Activated T-cell treated with anti-CD3 and anti-CD28 coated beads for 1 hour (primary cell): Measurements from ENCODE around the gene SRSF1.
A peak's percentile ranks its signal among the peaks of the same experiment; 100 is the strongest.
"Not testable (repeated sequence)": the region's sequence is repeated elsewhere in the genome, so short reads cannot be mapped to it uniquely, and the experiment has no call there.

Experiments used
- DNase-seq: peaks from one replicate; pipeline ENCODE4 v3.0.0-alpha.2; 2020; ENCODE audit warnings: low read depth

Gene SRSF1

DNA sequence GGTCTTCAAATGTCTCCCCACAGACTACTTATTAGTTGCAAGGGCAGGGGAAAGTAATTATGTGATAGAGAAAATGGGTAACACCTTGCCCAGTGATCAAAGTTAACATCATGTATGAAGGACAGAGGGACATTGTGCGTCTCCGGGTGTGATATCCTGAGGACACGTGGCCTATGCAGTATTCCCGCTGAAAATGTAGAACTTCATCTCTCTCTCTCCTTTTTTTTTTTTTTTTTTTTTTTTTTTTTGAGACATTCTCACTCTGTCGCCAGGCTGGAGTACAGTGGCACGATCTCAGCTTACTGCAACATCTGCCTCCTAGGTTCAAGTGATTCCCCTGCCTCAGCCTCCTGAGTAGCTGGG lies 43.9 kb downstream of the SRSF1 start:
- DNase-seq = no peak

DNA sequence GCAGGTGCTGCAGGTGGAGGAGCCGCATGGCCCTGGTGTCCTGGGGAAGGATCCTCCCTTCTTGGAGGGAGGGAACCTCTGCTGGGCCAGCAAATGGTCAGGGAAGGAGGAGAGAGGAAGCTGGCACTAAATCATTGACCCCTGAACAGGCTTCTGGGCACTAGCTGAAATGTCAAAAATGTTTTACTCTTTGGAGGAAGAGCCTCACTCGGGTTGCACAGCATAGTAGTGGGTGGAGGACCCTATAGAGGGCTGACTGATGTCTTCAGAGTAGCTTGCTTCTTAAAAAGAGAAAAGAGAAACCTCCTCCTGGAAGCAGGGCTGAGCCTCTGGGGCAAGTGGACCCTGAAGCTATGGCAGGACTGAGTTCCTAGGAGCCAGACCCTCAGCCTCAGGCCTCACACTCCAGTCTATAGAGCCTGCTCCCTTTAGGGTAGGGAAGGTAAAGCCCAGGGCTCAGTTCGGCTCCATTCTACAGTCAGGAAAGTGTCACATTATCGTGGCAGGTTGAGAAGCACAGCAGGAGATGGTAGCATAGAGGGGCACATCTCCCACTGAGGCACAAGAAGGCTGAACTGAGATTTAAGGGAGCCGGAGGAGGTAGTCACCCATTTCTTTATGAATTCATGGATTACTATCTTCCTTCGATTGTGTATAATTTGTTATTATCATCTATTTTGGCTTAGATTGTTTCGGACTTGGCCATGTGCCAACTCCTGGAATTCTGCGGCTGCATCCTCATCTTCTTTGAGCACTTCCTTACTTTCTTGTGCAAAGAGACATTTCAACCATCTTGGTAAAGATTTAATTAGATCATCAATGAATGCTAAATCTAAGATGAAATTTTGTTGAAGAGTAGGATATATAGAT lies 44.5 kb downstream of the SRSF1 start:
- no peak for DNase-seq

DNA sequence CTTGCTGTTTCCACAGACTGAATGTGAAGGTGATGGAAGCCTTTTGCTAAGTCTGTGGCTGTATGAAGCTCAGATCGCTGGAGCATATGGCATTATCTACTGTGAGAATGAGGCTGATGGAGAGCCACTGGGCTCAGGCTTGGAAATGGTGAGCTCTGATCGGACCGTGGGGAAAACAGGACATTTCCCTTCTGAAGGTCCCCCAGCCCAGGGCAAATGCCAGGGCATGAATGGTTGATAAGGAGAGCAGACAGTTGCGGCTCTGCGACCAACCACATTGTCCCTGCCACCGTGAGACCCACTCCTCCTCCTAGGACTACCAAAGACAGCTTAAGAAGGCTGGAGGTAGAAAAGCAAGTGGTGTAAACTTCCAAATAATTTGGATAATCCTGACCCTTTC lies 47.1 kb downstream of the SRSF1 start:
- DNase-seq = no peak

DNA sequence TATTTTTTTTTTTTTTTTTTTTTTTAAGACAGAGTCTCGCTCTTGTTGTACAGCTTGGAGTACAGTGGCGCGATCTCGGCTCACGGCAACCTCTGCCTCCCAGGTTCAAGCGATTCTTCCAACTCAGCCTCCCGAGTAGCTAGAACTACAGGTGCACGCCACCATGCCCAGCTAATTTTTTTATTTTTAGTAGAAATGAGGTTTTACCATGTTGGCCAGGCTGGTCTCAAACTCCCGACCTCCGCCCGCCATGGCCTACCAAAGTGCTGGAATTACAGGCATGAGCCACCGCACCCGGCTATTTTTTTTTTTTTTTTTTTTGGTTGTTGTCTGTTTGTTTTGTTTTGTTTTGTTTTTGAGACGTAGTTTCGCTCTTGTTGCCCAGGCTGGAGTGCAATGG lies 48.7 kb downstream of the SRSF1 start:
- DNase-seq = not testable (repeated sequence)

DNA sequence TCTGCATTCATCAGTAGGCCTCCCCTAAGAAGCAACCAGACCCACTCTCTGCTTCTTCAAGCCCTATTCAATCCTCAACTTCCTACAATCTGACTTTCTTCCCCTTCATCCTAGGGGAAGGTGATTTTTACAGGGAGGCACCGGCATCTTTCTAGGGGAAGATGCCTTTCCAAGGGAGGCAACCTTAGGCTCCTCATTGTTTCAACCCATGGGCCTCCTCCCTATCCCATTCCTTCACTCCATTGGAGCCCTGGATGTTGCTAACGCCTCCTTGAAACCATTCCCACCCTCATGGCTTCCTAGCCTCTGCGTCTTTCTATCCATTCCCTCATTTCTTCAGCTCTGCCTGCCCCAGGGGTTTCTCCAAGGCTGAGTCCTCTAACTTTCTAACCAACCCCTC lies 49.2 kb downstream of the SRSF1 start:
- DNase-seq = no peak

DNA sequence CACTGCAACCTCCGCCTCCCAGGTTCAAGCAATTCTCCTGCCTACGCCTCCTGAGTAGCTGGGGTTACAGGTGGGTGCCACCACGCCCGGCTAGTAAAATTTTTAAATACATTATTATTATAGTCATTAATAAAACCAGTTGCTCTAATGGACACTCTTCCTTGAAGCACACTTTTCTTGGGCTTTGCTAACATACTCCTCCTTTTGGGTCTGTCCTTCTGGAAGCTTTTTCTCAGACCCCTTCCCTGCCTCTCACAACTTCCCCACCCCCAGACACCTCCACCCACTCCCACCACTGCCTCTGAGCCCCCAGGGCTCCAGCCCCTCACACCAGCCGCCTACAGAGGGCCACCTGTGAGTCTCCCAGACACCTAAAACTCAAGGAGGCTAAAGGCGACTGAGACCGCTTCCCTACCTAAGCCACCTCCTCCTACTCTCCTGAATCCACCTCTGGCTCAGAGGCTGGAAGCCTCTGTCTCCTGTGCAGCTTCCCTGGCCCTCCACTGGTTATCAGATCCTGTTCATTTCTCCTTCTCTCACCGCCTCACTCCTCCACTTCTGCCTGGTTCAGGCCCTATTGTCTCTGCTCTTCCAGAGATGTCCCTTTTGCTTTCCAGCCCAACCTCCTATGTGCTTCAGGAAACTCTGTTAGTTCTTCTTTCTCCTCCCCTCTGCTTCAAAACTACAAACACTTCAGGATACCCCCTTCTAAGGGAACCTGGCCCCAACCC lies 49.8 kb downstream of the SRSF1 start:
- DNase-seq = no peak

DNA sequence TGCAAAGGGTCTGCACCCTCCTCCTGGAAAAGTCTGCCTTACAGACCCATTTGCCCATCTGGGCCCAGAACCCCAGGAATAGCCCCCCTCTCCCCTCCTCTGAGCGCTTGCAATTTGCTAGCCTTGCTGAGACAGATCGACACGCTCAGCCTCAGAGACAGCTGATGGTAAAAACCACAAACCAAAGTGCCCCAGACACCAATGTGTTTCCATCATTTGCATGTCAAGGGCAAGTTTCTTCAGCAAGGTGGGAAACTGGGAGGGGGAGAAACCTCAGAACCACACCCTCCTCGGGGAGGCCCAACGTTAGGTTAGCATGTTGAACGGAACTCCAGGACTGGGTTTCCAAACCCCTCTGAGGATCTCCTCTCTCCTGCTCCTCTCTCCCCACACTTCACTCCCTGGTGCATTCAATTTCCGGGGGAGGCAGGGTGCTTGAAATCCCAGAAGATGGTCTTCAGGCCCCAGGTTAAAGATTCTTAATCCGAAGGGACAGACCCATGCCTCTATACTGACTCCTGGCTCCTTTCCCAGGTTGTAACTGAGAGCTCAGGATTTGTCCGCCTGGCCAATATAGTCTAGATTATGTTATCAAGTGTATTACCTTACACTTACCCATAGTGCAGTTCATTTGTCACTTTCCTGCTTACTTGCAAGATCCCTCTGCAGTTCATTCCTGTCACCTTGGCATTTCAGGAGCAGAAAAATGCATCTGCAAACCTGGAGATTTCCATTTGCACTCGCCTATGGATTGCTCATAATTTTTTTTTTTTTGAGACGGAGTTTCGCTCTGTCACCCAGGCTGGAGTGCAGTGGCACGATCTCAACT lies 50.5 kb downstream of the SRSF1 start:
- peak; percentile 12 for DNase-seq

DNA sequence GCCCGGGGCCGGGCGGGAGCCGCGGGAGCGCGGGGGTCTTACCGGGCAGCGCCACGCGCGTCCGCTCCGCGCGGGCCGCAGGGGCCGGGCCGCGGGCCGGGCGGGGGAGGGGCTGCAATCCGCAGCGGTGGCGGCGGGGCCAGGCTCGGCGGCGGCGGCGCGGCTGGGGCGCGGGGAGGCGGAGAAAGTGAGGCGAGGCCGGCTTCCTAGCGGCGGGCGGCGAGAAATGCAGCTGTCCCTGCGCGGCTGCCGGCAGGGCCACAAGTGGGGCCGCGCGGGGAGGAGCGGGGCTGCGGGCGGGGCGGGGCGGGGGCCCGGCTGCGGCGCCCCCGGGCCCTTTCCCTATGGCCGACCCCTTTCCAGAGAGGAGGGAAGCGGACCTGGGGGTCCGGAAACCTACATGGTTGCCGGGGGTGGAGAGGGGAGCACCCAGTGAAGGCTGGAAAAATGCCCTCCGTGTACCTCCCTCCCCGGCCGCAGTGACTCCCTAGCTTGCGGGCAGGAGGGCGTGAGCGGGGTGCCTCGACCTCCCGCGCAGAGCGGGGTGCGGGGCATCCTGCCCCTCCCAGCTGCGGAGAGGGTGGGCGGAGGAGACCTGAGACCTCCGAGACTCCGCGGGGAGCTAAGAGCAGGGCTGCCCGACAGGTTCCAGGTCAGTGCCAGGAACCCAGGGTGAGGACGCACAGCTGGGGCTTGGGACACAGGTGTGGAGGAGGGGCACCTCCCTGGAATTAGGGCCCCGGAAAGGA lies 51.7 kb downstream of the SRSF1 start, which contains the start of gene CUEDC1:
Gene CUEDC1 (minus strand): TSS at position 230 of the 749 bp plus-strand sequence. CDS start 69,848 bp downstream, outside the sequence.
- DNase-seq = peak; percentile 55

DNA sequence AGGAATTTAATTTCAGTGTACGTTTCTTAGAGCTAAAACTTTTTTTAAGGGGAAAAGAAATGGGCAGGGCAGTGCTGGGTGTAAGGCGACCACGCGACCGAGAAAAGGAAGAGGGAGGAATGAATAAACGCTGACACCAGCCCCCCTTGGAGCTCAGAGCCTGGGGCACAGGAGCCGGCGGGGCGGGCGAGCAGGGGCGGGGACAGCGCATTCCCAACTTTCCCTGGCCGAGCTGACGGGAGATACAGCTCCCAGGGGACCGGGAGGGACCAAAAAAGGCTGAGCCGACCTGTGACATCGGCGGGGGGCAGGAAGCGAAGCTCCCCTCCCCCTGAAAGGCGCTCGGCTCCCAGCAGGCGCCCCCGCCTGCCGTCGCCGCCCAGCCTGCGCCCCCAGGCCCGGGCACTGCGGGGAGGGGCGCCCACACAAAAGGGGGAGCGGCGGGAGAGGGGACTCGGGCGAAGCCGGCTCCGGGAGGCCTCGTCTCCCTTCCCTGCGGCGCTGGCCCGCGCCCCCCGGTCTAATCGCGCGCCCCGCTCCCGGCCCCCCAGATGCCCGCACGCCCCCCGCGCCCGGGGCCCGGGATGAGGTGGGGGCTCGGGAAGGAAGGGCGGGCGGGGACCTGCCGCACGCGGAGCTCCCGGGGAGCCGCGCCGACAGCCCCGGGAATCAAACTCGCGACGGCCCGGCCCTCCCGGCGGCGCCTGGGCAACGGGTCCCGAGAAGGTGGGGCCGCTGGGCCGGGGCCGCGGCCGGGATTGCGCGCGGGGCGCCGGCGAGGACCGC lies 52.5 kb downstream of the SRSF1 start:
- DNase-seq = no peak

DNA sequence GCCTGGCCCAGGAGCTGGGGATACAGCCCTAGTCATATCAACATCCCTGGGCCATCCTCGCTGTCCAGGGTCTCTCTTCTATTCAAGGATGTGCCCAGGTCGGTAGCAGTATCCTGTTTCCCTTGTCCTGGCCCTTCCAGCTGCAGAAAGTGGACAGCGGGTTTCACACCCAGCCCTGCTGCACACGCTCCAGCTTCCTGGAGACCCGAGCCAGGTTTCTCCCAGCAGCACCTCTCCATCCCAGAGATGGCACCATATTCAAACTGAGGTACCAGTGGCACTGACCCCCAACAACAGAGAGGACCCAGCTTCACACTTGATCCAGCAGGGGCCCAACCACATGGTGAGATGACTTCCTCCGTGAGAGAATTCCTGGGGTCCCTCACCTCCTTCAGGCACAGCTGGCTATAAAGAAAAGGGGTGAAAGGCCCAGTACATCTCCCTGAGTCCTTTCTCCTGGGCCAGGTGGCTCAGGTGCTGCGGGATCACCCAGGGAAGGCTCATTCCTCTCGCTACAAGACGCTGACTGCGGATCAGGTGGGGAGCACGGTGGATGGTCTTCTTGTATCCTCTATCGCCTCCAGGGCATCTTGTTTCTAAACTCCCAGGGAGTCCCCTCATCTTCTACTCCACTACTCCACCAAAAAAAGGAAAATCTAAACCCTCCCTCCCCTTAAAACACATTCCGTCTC lies 53.2 kb downstream of the SRSF1 start:
- no peak for DNase-seq
